Tibial nerve (tissue), 4 donors: ENCODE measurements around the gene TMA16.
A peak's percentile ranks its signal among the peaks of the same experiment; 100 is the strongest.

Experiments used
- CTCF ChIP-seq, 5 experiments: fragments of 200-600 bp in 3 of 5; fragments of 450-650 bp in 2 of 5; sonication (generic) in 3 of 5; IDR thresholded peaks; one replicate each; pipeline ENCODE4 v1.5.1; 2016 to 2019; ENCODE audit warnings: antibody characterized with exemption in 5 of 5, mild to moderate bottlenecking in 3 of 5, moderate library complexity in 2 of 5
- EP300 ChIP-seq, 2 donors: sonication (generic); formaldehyde crosslinking; IDR thresholded peaks; one replicate each; pipeline ENCODE4 v1.6.1; 2017; ENCODE audit warnings: antibody characterized with exemption in 2 of 2, mild to moderate bottlenecking in 1 of 2
- POLR2A ChIP-seq, 2 donors: fragments of 450-650 bp; IDR thresholded peaks; one replicate each; pipeline ENCODE4 v1.6.1; 2017; ENCODE audit warnings: antibody characterized with exemption in 2 of 2, mild to moderate bottlenecking in 2 of 2, moderate library complexity in 2 of 2

GRCh38 chr4:163554870-163555465 is 60.5 kb downstream of the TMA16 start:
- TF ChIP-seq CTCF (IDR thresholded peaks at IDR 0.05) (peak; percentile 53 to 73 (median 55)), POLR2A (IDR thresholded peaks at IDR 0.05) (no peak), EP300 (IDR thresholded peaks at IDR 0.05) (no peak)
